PC-9 (cell line): ENCODE data around the gene ELN. TPM values are rescaled to one million over a fixed set of nuclear protein-coding genes. Genes with fewer than 3 reads are reported as not detected.
A peak's percentile ranks its signal among the peaks of the same experiment; 100 is the strongest.

Source experiments
- BruUV-seq: library from RNA; stranded (reverse); fragments of 400-500 nt; replicated peaks from 2 replicates; lab custom pipeline; 2021; lab: Mats Ljungman, UMichigan
- CTCF ChIA-PET: fragments of 300-600 bp; sonication (Branson Sonifier 250); formaldehyde crosslinking; loops from one replicate; lab custom pipeline; 2022; ENCODE audit warnings: antibody characterized with exemption; lab: Charles Lee
- POLR2A ChIA-PET: fragments of 300-600 bp; sonication (Branson Sonifier 250); formaldehyde crosslinking; loops from one replicate; lab custom pipeline; 2022; ENCODE audit warnings: antibody characterized with exemption; ENCODE audit not compliant: unreplicated experiment; lab: Charles Lee
- DNase-seq, 2 experiments: peaks; one replicate each; pipeline versions ENCODE4 v3.0.0 to v3.0.0-alpha.2; 2015 to 2022; ENCODE audit warnings: mixed read lengths in 1 of 2
- H2AFZ ChIP-seq: fragments of 200-600 bp; sonication (generic); 2 replicates; pipeline ENCODE4 v1.8.1; 2017; ENCODE audit warnings: antibody characterized with exemption
- H3F3A ChIP-seq: fragments of 200-600 bp; sonication (generic); 2 replicates; pipeline ENCODE4 v1.8.1; 2017; ENCODE audit warnings: antibody characterized with exemption, mild to moderate bottlenecking, low read depth; ENCODE audit not compliant: insufficient read depth
- H3K27ac ChIP-seq: fragments of 200-600 bp; sonication (generic); 2 replicates; pipeline ENCODE4 v1.6.1; 2016; ENCODE audit warnings: mixed run types
- H3K27me3 ChIP-seq: fragments of 200-600 bp; sonication (generic); 2 replicates; pipeline ENCODE4 v1.6.1; 2016; ENCODE audit warnings: low read depth, mixed run types; ENCODE audit not compliant: insufficient read depth
- H3K36me3 ChIP-seq: fragments of 200-600 bp; sonication (generic); 2 replicates; pipeline ENCODE4 v1.6.1; 2016; ENCODE audit warnings: low read depth, mixed run types
- H3K4me1 ChIP-seq: fragments of 200-600 bp; sonication (generic); replicated peaks from 2 replicates; pipeline ENCODE4 v1.6.1; 2016; ENCODE audit warnings: mixed run types; ENCODE audit not compliant: insufficient read depth
- H3K4me2 ChIP-seq: fragments of 200-600 bp; sonication (generic); 2 replicates; pipeline ENCODE4 v1.6.1; 2017; ENCODE audit warnings: mixed run types
- H3K4me3 ChIP-seq: fragments of 200-600 bp; sonication (generic); 2 replicates; pipeline ENCODE4 v1.6.1; 2016; ENCODE audit warnings: mixed run types
- H3K79me2 ChIP-seq: fragments of 200-600 bp; sonication (generic); 2 replicates; pipeline ENCODE4 v1.6.1; 2017; ENCODE audit warnings: low read depth, mixed run types
- H3K9me2 ChIP-seq: fragments of 200-600 bp; sonication (generic); 2 replicates; pipeline ENCODE4 v1.8.1; 2017; ENCODE audit warnings: mild to moderate bottlenecking; ENCODE audit not compliant: insufficient read depth
- H3K9me3 ChIP-seq: fragments of 200-600 bp; sonication (generic); 2 replicates; pipeline ENCODE4 v1.8.1; 2016; ENCODE audit warnings: low read depth; ENCODE audit not compliant: insufficient read depth
- H4K20me1 ChIP-seq: fragments of 200-600 bp; sonication (generic); 2 replicates; pipeline ENCODE4 v1.8.1; 2017; ENCODE audit not compliant: insufficient read depth
- CTCF ChIP-seq: fragments of 200-600 bp; sonication (generic); conservative IDR thresholded peaks from 2 replicates; pipeline ENCODE4 v1.6.1; 2017; ENCODE audit warnings: mixed run types, antibody characterized with exemption, mild to moderate bottlenecking, moderate library complexity
- EZH2 ChIP-seq: fragments of 200-600 bp; sonication (generic); IDR thresholded peaks from 2 replicates; pipeline ENCODE4 v1.8.0; 2017; ENCODE audit warnings: antibody characterized with exemption, low read depth
- intact Hi-C: fragments of 100-400 bp; cut with micrococcal nuclease; formaldehyde crosslinking; loops from one replicate; pipeline ENCODE4 v1.10.0; 2022; ENCODE audit not compliant: unreplicated experiment
- total RNA-seq: library from RNA; stranded (reverse); gene quantifications from 2 replicates; pipeline ENCODE4 v1.2.3, GENCODE V29; 2021

ELN gene
- total RNA-seq, 1 experiment from 2014 or later: 0.11 TPM

DNA sequence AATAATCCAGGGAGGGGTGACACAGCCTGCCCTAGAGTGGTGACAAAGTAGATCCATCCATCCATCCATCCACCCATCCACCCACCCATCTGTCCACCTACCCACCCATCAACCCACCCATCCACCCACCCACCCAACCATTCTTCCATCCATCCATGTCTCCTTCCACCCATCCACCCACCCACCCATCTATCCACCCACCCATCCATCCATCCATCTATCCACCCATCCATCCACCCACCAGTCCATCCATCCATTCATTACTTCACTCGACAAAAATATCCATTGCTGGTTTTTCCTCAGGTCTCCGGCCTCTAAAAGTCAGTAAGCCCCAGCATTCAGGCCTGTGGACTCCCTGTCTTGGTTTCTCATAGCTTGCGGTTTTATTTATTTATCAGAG lies 43.1 kb downstream of the ELN start:
- no peaks in the 10 kb centered on the region for H3K9me2 ChIP-seq
- ChIA-PET CTCF (no interaction called here), POLR2A (no interaction called here)
- no peaks in the 10 kb centered on the region for H4K20me1 ChIP-seq
- H3K27ac ChIP-seq: no peak overlapping the region
- H3K79me2 ChIP-seq: no peaks in the 10 kb centered on the region
- H3K4me3 ChIP-seq: no peak overlapping the region
- DNase-seq: no peak
- intact Hi-C loops: no loop called here
- H3K36me3 ChIP-seq: no peaks in the 10 kb centered on the region
- H2AFZ ChIP-seq: no peak overlapping the region
- no peak overlapping the region for H3K4me2 ChIP-seq
- BruUV-seq: no TSS peak
- H3K4me1 ChIP-seq: no peaks in the 10 kb centered on the region
- no peaks in the 10 kb centered on the region for H3F3A ChIP-seq
- no peaks in the 10 kb centered on the region for H3K9me3 ChIP-seq
- no peak for TF ChIP-seq CTCF
- TF ChIP-seq EZH2: no peak
- H3K27me3 ChIP-seq: no peaks in the 10 kb centered on the region

DNA sequence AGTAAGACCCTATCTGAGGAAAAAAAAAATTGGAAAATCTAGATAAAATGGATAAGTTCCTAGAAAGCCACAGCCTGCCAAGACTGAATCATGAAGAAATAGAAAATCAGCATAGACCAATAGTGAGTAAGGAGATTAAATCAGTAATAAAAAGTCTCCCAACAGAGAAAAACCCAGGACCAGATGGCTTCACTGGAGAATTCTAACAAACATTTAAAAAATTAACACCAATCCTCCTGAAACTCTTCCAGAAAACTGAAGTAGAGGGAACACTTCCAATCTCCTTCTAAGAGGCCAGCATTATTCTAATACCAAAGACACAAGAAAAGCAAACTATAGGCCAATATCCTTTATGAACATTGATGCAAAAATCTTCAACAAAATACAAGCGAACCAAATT lies 46.8 kb downstream of the ELN start:
- no peak overlapping the region for H3K27ac ChIP-seq
- DNase-seq: no peak
- ChIA-PET CTCF (no interaction called here), POLR2A (no interaction called here)
- H3K4me1 ChIP-seq: peaks cover 12% of the 10 kb centered on the region
- intact Hi-C loops: no loop called here
- H3K9me2 ChIP-seq: no peaks in the 10 kb centered on the region
- no peaks in the 10 kb centered on the region for H3K27me3 ChIP-seq
- BruUV-seq: no TSS peak
- no peak for TF ChIP-seq EZH2
- H3K4me2 ChIP-seq: no peak overlapping the region
- no peaks in the 10 kb centered on the region for H3K36me3 ChIP-seq
- H3F3A ChIP-seq: peaks cover 14% of the 10 kb centered on the region
- H2AFZ ChIP-seq: no peak overlapping the region
- no peaks in the 10 kb centered on the region for H4K20me1 ChIP-seq
- no peaks in the 10 kb centered on the region for H3K79me2 ChIP-seq
- no peaks in the 10 kb centered on the region for H3K9me3 ChIP-seq
- no peak overlapping the region for H3K4me3 ChIP-seq

DNA sequence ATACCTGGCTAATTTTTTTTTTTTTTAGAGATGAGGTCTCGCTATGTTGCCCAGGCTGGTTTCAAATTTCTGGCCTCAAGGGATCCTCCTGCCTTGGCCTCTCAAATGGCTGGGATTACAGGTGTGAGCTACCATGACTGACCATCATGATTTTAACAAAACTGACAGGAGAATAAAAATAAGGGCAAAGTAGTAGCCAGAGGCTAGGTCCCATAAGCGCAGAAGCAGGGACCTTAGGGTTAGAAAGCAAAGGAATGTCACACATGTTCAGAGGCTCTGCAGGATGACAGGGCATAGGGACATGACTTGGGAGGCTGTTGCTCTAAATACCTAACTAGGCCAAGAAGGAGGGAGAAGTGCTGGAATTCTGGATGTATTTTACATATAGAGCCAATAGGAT lies 50.5 kb downstream of the ELN start:
- H3K36me3 ChIP-seq: no peaks in the 10 kb centered on the region
- no peak overlapping the region for H3K4me2 ChIP-seq
- ChIA-PET CTCF (interaction anchor here (1.0 kb wide), 1 partner anchor 13 kb away, joined by 4 read pairs; no protein-coding TSS in a partner anchor), POLR2A (interaction anchor here (0.6 kb wide), 1 partner anchor 115 kb away, joined by 3 read pairs; no protein-coding TSS in a partner anchor)
- TF ChIP-seq CTCF (no peak), EZH2 (no peak)
- no peak overlapping the region for H2AFZ ChIP-seq
- H3F3A ChIP-seq: peaks cover 18% of the 10 kb centered on the region
- no peaks in the 10 kb centered on the region for H3K9me3 ChIP-seq
- peak overlapping the region; percentile 44; the same call in 1 of the 2 replicates for H3K27ac ChIP-seq
- no peaks in the 10 kb centered on the region for H3K9me2 ChIP-seq
- no peaks in the 10 kb centered on the region for H3K27me3 ChIP-seq
- no peak for DNase-seq
- H4K20me1 ChIP-seq: no peaks in the 10 kb centered on the region
- peaks cover 20% of the 10 kb centered on the region for H3K4me1 ChIP-seq
- no TSS peak for BruUV-seq
- intact Hi-C loops: no loop called here
- no peaks in the 10 kb centered on the region for H3K79me2 ChIP-seq
- H3K4me3 ChIP-seq: no peak overlapping the region

- Histone ChIP-seq H3K27ac (no peak overlapping the region), H4K20me1 (peaks cover 1% of the 10 kb centered on the region; the same call in 1 of the 2 replicates), H3K9me3 (no peaks in the 10 kb centered on the region), H2AFZ (no peak overlapping the region), H3K36me3 (peaks cover 8% of the 10 kb centered on the region; the same call in 1 of the 2 replicates), H3K79me2 (peaks cover 29% of the 10 kb centered on the region), H3K4me1 (peaks cover 32% of the 10 kb centered on the region), H3K4me2 (peak overlapping the region; percentile 79), H3K27me3 (no peaks in the 10 kb centered on the region), H3K9me2 (no peaks in the 10 kb centered on the region), H3F3A (peaks cover 29% of the 10 kb centered on the region), H3K4me3 (no peak overlapping the region)
- CTCF ChIA-PET: interaction anchor here (0.6 to 1.1 kb wide), 4 partner anchors 103 to 219 kb away, joined by 3 to 8 read pairs (median 6); no protein-coding TSS in a partner anchor
- TF ChIP-seq CTCF: no peak
- no peak for TF ChIP-seq EZH2
- intact Hi-C loops: no loop called here
- DNase-seq: no peak
- POLR2A ChIA-PET: no interaction called here
- no TSS peak for BruUV-seq
These were observed 54.8 kb downstream of the ELN start for GRCh38 chr7:74082770-74083116.
